ENCODE data around the gene METTL22.
A peak's percentile ranks its signal among the peaks of the same experiment; 100 is the strongest.

The METTL22 gene

GRCh38 chr16:8661703-8662102 lies 40.2 kb downstream of the METTL22 start:
- Histone ChIP-seq H3K9ac (ENCODE audit: low read length) (no peak overlapping the region), H3K23ac (ENCODE audit: low read length in 2 of 2) (no peak overlapping the region), H3K4ac (ENCODE audit: low read depth in 1 of 2, low read length in 2 of 2) (no peak overlapping the region), H3K4me3 (ENCODE audit: insufficient read depth in 1 of 2, low read depth in 1 of 2, low read length in 2 of 2) (no peak overlapping the region), H3K36me3 (ENCODE audit: control insufficient read depth in 1 of 2, insufficient read depth in 2 of 2, low read depth in 1 of 2, low read length in 2 of 2) (no peaks in the 10 kb centered on the region), H3K4me2 (ENCODE audit: low read length, poor library complexity, severe bottlenecking) (no peak overlapping the region), H2AK5ac (ENCODE audit: low read length, severe bottlenecking) (no peak overlapping the region), H3K9me3 (ENCODE audit: control insufficient read depth, low read length) (no peaks in the 10 kb centered on the region), H3K18ac (ENCODE audit: low read depth in 1 of 2, low read length in 2 of 2) (no peak overlapping the region), H3K4me1 (ENCODE audit: control insufficient read depth, insufficient read depth, low read depth, low read length) (peaks cover 2% of the 10 kb centered on the region), H2BK120ac (ENCODE audit: low read depth, low read length) (no peak overlapping the region), H3K14ac (ENCODE audit: low read length in 2 of 2) (no peak overlapping the region), H4K91ac (ENCODE audit: low read length) (no peak overlapping the region), H3K79me1 (replicated peaks; ENCODE audit: low read length, poor library complexity, severe bottlenecking) (no peaks in the 10 kb centered on the region), H4K8ac (ENCODE audit: low read length) (no peak overlapping the region), H2BK15ac (ENCODE audit: low read depth, poor library complexity, severe bottlenecking) (no peak overlapping the region), H2BK12ac (ENCODE audit: low read length in 2 of 2) (no peak overlapping the region), H3K27me3 (ENCODE audit: control insufficient read depth in 1 of 2, insufficient read depth in 1 of 2, low read length in 2 of 2) (peaks cover 0 to 30% of the 10 kb centered on the region in 2 experiments), H3K27ac (ENCODE audit: low read length, poor library complexity, severe bottlenecking) (no peak overlapping the region), H2AFZ (ENCODE audit: low read depth, low read length) (no peak overlapping the region), H2BK5ac (ENCODE audit: low read depth, low read length, poor library complexity, severe bottlenecking) (no peak overlapping the region)
- no peak for DNase-seq
- WGBS, result 44% methylated on average over 3 of the region's 5 CpGs

DNA sequence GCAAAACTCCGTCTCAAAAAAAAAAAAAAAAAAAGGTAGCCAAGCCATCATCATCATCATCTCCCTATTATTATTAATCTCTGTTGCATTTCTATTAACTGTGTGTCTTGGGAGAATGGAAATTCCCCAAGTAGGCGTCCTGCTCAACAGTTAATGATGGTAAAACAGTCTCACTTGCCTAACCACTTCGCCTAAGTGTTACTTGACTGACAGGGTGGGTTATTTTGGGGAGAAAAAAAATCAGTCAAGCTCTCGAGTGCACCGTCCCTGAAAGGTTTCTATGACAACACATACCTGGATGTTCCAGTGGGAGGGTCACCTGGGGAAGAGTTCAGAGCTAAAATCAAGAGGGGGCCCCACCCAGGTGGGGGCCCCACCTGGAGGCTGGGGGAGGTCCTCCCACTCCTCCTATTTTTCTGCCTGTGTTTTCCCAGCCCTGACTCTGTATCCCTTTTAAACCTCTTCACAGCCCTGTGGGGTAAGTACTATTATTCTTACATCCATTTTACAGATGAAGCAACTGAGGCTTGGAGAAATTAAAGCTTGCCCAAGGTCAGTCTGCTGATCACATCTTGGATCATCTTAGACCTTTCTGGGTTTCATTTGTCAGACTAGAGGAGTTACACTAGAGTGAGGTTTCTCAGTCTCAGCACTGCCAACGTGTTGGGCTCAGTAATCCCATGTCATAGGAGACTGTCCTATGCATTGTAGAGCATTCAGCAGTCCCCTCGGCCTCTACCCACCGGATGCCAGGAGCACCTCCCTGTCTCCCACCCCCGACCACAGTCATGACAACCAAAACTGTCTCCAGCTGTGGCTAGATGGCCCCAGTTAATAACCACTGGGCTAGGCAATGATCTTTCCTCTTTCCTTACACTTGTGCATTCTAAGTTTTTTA lies 41.9 kb downstream of the METTL22 start:
- Histone ChIP-seq H3K14ac (ENCODE audit: low read length in 2 of 2) (no peak overlapping the region), H3K27ac (ENCODE audit: low read length, poor library complexity, severe bottlenecking) (no peak overlapping the region), H2AFZ (ENCODE audit: low read depth, low read length) (no peak overlapping the region), H2BK120ac (ENCODE audit: low read depth, low read length) (no peak overlapping the region), H3K4me2 (ENCODE audit: low read length, poor library complexity, severe bottlenecking) (no peak overlapping the region), H3K18ac (ENCODE audit: low read depth in 1 of 2, low read length in 2 of 2) (no peak overlapping the region), H3K27me3 (ENCODE audit: control insufficient read depth in 1 of 2, insufficient read depth in 1 of 2, low read length in 2 of 2) (peaks cover 0 to 13% of the 10 kb centered on the region in 2 experiments), H3K79me1 (replicated peaks; ENCODE audit: low read length, poor library complexity, severe bottlenecking) (no peaks in the 10 kb centered on the region), H3K4me1 (ENCODE audit: control insufficient read depth, insufficient read depth, low read depth, low read length) (peaks cover 2% of the 10 kb centered on the region), H2BK5ac (ENCODE audit: low read depth, low read length, poor library complexity, severe bottlenecking) (no peak overlapping the region), H3K9me3 (ENCODE audit: control insufficient read depth, low read length) (no peaks in the 10 kb centered on the region), H3K36me3 (ENCODE audit: control insufficient read depth in 1 of 2, insufficient read depth in 2 of 2, low read depth in 1 of 2, low read length in 2 of 2) (no peaks in the 10 kb centered on the region), H2BK15ac (ENCODE audit: low read depth, poor library complexity, severe bottlenecking) (no peak overlapping the region), H4K8ac (ENCODE audit: low read length) (no peak overlapping the region), H3K9ac (ENCODE audit: low read length) (no peak overlapping the region), H3K23ac (ENCODE audit: low read length in 2 of 2) (no peak overlapping the region), H2BK12ac (ENCODE audit: low read length in 2 of 2) (no peak overlapping the region), H3K4ac (ENCODE audit: low read depth in 1 of 2, low read length in 2 of 2) (no peak overlapping the region), H4K91ac (ENCODE audit: low read length) (peak overlapping the region; percentile 58), H3K4me3 (ENCODE audit: insufficient read depth in 1 of 2, low read depth in 1 of 2, low read length in 2 of 2) (no peak overlapping the region), H2AK5ac (ENCODE audit: low read length, severe bottlenecking) (no peak overlapping the region)
- no peak for DNase-seq
- WGBS, result 73% methylated on average over 8 of the region's 9 CpGs

GRCh38 chr16:8665529-8665928 lies 44.0 kb downstream of the METTL22 start:
- peaks cover 0 to 12% of the 10 kb centered on the region in 2 experiments for H3K27me3 ChIP-seq (ENCODE audit: control insufficient read depth in 1 of 2, insufficient read depth in 1 of 2, low read length in 2 of 2)
- H3K79me1 ChIP-seq (replicated peaks; ENCODE audit: low read length, poor library complexity, severe bottlenecking), result no peaks in the 10 kb centered on the region
- no peak overlapping the region for H2BK120ac ChIP-seq (ENCODE audit: low read depth, low read length)
- no peaks in the 10 kb centered on the region for H3K36me3 ChIP-seq (ENCODE audit: control insufficient read depth in 1 of 2, insufficient read depth in 2 of 2, low read depth in 1 of 2, low read length in 2 of 2)
- no peak overlapping the region for H3K27ac ChIP-seq (ENCODE audit: low read length, poor library complexity, severe bottlenecking)
- 56% methylated on average over 6 of the region's 6 CpGs for WGBS
- no peak overlapping the region for H2AFZ ChIP-seq (ENCODE audit: low read depth, low read length)
- no peak overlapping the region for H3K4me3 ChIP-seq (ENCODE audit: insufficient read depth in 1 of 2, low read depth in 1 of 2, low read length in 2 of 2)
- H2AK5ac ChIP-seq (ENCODE audit: low read length, severe bottlenecking), result no peak overlapping the region
- no peak overlapping the region for H3K18ac ChIP-seq (ENCODE audit: low read depth in 1 of 2, low read length in 2 of 2)
- no peak overlapping the region for H4K91ac ChIP-seq (ENCODE audit: low read length)
- H3K23ac ChIP-seq (ENCODE audit: low read length in 2 of 2), result no peak overlapping the region
- no peak overlapping the region for H3K4ac ChIP-seq (ENCODE audit: low read depth in 1 of 2, low read length in 2 of 2)
- no peaks in the 10 kb centered on the region for H3K9me3 ChIP-seq (ENCODE audit: control insufficient read depth, low read length)
- DNase-seq, result no peak
- no peak overlapping the region for H2BK12ac ChIP-seq (ENCODE audit: low read length in 2 of 2)
- no peak overlapping the region for H3K14ac ChIP-seq (ENCODE audit: low read length in 2 of 2)
- no peak overlapping the region for H3K4me2 ChIP-seq (ENCODE audit: low read length, poor library complexity, severe bottlenecking)
- peaks cover 2% of the 10 kb centered on the region for H3K4me1 ChIP-seq (ENCODE audit: control insufficient read depth, insufficient read depth, low read depth, low read length)
- no peak overlapping the region for H3K9ac ChIP-seq (ENCODE audit: low read length)
- H2BK5ac ChIP-seq (ENCODE audit: low read depth, low read length, poor library complexity, severe bottlenecking), result no peak overlapping the region
- no peak overlapping the region for H2BK15ac ChIP-seq (ENCODE audit: low read depth, poor library complexity, severe bottlenecking)
- no peak overlapping the region for H4K8ac ChIP-seq (ENCODE audit: low read length)

- H3K79me1 ChIP-seq (replicated peaks; ENCODE audit: low read length, poor library complexity, severe bottlenecking), result no peaks in the 10 kb centered on the region
- no peak overlapping the region for H3K4me3 ChIP-seq (ENCODE audit: insufficient read depth in 1 of 2, low read depth in 1 of 2, low read length in 2 of 2)
- H2BK12ac ChIP-seq (ENCODE audit: low read length in 2 of 2), result no peak overlapping the region
- no peak for DNase-seq
- no peaks in the 10 kb centered on the region for H3K36me3 ChIP-seq (ENCODE audit: control insufficient read depth in 1 of 2, insufficient read depth in 2 of 2, low read depth in 1 of 2, low read length in 2 of 2)
- H2BK5ac ChIP-seq (ENCODE audit: low read depth, low read length, poor library complexity, severe bottlenecking), result no peak overlapping the region
- no peak overlapping the region for H3K4ac ChIP-seq (ENCODE audit: low read depth in 1 of 2, low read length in 2 of 2)
- no peaks in the 10 kb centered on the region for H3K4me1 ChIP-seq (ENCODE audit: control insufficient read depth, insufficient read depth, low read depth, low read length)
- no peak overlapping the region for H3K14ac ChIP-seq (ENCODE audit: low read length in 2 of 2)
- no peak overlapping the region for H3K18ac ChIP-seq (ENCODE audit: low read depth in 1 of 2, low read length in 2 of 2)
- peaks cover 0 to 12% of the 10 kb centered on the region in 2 experiments for H3K27me3 ChIP-seq (ENCODE audit: control insufficient read depth in 1 of 2, insufficient read depth in 1 of 2, low read length in 2 of 2)
- no peak overlapping the region for H3K4me2 ChIP-seq (ENCODE audit: low read length, poor library complexity, severe bottlenecking)
- no peak overlapping the region for H2AFZ ChIP-seq (ENCODE audit: low read depth, low read length)
- H3K9ac ChIP-seq (ENCODE audit: low read length), result no peak overlapping the region
- no peak overlapping the region for H2BK15ac ChIP-seq (ENCODE audit: low read depth, poor library complexity, severe bottlenecking)
- H3K27ac ChIP-seq (ENCODE audit: low read length, poor library complexity, severe bottlenecking), result no peak overlapping the region
- WGBS, result 63% methylated on average over 3 of the region's 3 CpGs
- no peak overlapping the region for H2BK120ac ChIP-seq (ENCODE audit: low read depth, low read length)
- H3K9me3 ChIP-seq (ENCODE audit: control insufficient read depth, low read length), result no peaks in the 10 kb centered on the region
- H4K8ac ChIP-seq (ENCODE audit: low read length), result no peak overlapping the region
- no peak overlapping the region for H3K23ac ChIP-seq (ENCODE audit: low read length in 2 of 2)
- H4K91ac ChIP-seq (ENCODE audit: low read length), result no peak overlapping the region
- no peak overlapping the region for H2AK5ac ChIP-seq (ENCODE audit: low read length, severe bottlenecking)
Measured at GRCh38 chr16:8667492-8667891, 46.0 kb downstream of the METTL22 start.
